Measurements from ENCODE around the gene EGFR.

The EGFR gene

DNA sequence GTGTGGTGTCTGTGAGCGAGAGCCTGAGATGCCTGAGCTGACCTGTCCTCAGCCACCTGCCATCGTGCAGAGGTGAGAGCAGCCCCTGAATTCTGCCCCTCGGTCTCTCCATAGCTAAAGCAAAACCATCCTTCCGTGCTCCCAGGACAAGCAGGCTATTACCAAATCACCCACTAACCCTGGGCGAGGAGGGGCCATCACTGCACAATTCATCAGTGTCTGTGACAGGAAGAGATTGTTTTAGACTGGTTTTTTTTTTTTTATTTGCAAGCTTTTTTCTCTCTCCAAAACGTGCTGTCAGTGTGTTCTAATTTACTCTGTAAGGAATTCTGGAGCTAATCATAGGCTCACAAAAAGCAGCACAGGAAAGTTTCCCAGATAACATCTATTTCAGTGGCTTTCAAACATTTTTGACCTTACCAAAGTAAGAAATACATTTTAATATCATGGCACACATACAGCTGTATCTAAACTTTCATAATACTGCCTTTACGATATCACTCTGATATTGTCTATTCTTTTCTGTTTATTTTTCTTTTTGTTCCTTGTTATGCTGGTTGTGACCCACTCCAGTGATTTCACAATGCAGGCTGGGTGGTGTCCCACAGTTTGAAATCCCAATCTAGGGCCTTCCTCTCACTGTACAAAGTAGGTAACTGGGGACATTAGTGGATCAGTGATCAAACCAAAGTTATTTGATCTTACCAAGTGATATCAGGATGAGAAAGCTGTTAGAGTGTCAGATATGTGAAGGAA, 62.8 kb downstream of the EGFR start:
- no peak for DNase-seq (ENCODE audit: low read depth)

DNA sequence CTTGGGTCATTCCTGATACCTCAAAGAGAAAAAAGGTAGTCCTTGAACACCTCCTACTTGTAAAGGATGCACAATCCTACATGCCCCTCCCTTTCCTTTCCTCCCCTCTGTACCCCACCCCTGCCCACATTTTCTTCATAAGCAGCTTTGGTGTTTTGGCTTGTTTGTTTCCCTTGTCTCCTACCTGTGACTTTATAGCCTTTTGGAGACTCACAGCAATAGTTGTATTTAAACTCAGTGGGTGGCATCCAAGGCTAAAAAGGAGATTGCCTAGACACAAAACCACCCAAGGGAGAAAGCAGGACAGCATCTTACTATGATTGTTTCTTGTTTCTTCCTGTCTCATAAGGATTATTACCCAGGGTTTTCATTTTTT, 63.4 kb downstream of the EGFR start:
- no peak for DNase-seq (ENCODE audit: low read depth)

- DNase-seq (ENCODE audit: low read depth), result no peak
Observed at GRCh38 chr7:55083206-55083605, 64.4 kb downstream of the EGFR start.

DNA sequence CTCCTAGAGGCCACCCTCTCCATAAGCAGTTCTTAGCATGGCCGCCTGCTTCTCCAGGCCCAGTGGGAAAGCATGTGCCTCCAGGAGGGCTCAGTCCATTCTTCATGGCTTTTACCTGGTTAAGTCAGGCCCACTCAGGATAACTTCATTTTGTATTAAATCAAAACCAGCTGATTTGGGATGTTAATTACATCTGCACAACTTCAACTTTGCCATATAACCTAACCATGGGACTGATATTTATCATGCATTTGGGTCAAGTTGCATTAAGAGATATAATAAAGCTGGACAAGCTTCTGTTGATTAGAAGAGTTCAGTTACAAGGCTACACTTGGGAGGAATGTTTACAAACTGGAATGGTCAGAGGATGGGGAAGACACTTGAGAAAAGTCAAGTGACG, 65.5 kb downstream of the EGFR start:
- no peak for DNase-seq (ENCODE audit: low read depth)

DNA sequence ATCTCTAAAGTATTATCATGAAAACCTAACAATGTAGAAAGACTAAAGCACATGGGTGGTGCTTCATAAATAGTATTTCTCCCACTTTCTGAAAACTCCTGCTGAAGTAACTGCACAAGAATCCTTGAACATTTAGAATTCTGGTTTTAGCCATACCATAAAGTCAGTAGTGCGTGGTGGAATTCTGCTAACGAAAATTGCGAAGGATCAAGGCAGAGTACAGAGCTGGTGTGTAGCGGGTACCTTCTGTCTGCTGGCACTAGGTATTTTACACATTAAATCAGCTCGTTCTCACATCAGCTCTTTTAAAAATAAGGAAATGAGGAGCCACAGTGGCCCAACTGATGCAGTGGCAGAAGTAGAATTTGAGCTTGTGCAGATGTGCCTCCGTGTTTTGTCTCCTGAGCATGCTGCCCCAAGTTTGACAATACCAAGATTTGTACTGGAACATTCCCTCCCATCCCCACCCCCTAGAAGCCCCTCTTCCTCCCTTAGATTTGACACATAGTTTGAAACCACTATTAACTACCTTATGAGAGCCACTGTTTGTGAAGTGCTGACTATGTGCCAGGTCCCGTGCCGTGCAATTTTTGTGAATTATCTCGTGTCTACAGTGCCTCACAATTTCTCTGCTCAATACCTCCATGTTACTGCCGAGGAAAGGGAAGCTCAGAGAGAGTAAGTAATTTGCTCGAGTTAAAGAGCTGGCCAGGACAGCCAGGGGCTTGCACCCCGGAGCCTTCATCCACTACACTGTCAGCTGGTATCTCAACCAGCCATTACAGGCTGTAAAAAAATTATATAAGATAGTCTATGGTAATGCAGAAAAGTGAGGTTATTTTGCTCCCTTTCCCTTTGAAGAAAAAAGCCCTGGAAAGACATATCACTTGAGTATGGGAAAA, 66.9 kb downstream of the EGFR start:
- DNase-seq (ENCODE audit: low read depth), result no peak

GRCh38 chr7:55086413-55087201, 67.8 kb downstream of the EGFR start:
- no peak for DNase-seq (ENCODE audit: low read depth)

DNA sequence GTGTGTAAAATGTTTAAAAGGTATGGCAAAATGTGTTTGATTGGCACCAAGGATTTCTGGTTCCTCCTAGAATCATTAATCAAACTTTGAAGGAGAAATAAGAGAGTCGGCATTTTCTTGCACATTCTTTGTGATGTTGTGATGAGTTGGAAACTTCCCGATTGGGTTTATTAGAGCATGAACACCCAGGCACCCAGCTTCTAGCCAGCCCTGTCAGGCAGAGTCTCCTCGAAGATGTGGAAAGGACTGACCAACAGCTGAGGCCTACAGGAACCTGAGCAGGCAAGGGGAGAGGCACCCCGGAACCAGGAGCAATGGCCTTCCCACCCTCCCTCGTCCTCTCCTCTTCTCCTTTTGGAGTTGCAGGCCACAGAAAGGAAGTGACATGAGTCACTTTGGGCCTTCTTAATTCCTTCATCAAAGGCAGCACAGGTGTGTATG, 68.7 kb downstream of the EGFR start:
- no peak for DNase-seq (ENCODE audit: low read depth)

DNA sequence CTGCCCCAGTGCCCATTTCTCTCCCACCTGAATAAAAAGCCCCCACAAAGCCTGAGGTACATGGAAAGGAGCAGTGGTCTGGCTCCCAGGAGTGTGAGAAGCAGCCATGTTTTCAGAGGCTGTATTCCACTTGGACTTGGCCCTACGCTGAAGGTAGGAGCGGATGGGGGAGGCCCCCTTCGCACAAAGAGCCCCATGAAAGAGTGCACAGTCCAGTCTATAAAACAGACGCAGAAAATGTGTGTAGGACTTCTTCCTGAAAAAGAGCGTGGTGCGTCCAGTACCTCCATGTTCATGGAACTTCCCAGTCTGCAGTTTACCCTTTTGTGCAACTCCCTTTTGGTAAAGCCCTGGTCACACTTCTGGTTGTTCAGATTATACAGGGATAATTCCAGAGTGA, 69.3 kb downstream of the EGFR start:
- no peak for DNase-seq (ENCODE audit: low read depth)

DNA sequence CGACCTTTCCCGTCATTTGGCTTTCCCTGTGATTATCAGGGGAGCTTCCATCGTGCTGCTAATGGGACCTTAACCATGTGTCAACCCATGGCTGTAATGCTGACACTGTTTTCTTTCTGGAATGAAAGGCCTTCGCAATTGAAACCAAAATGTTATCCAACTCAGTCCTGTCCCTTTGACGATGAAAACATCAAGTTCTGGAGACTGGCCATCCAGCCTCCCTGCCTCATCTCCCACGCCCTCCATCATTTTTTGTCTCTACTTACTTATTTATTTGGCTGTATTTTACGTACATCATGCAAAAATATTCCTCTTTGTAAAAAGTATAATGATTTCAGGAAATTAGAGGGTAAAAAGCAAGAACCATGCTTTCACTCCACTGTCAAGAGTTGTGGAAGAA, 69.8 kb downstream of the EGFR start:
- DNase-seq (ENCODE audit: low read depth), result no peak

GRCh38 chr7:55092186-55092974, 73.6 kb downstream of the EGFR start:
- no peak for DNase-seq (ENCODE audit: low read depth)

DNA sequence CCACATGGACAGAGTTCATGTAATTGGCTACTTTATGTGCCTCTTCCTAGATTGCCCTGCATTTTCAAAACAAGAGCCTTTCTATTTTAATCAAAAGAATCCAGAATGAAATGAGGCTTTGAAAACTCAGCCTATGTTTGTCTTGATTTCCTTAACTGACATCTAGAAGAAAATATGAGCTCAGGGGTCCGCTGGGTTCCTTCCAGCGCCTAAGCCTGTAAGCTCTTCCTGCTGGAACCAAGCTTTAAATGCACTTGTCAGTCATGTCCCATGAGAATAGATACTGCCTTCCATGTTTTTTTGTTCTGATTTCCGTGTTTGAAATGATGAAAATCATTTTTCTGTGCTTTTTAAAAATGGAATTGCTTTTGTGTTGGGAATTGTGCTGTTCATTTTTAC, 74.2 kb downstream of the EGFR start:
- DNase-seq (ENCODE audit: low read depth), result no peak

DNA sequence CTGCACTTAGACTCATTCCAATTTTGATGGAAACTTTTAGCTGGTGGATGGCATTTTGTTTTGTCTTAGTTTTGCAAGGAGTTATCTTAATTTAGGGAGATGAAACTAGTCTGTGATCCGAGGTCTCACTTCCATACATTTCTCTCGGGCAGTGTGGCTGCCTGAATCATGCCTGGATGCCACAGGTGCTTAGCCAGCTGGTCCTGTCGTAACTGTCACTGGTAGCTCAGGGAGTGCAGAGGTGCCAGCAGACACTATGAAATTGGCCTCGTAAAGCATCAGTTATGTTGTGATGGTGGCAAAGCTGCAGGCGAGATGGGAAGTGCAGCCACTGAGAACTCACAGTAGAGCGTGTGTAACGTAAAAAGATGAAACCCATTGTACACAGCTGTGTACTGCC, 74.9 kb downstream of the EGFR start:
- no peak for DNase-seq (ENCODE audit: low read depth)

GRCh38 chr7:55094092-55094690, 75.4 kb downstream of the EGFR start:
- DNase-seq (ENCODE audit: low read depth), result no peak

DNA sequence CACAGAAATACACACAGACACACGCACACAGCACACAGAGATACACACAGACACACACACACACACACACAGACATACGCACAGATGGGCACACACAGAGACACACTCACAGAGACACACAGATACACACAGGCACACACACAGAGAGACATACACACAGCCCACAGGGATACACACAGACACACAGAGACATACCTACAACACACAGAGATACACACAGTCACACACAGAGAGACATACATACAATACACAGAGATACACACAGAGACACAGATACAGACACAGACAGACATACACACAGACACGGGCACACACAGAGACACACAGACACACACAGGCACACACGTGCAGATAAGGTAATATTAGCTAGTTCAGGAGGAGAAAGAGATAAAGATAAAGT, 76.9 kb downstream of the EGFR start:
- no peak for DNase-seq (ENCODE audit: low read depth)

GRCh38 chr7:55096323-55096722, 77.5 kb downstream of the EGFR start:
- no peak for DNase-seq (ENCODE audit: low read depth)

DNA sequence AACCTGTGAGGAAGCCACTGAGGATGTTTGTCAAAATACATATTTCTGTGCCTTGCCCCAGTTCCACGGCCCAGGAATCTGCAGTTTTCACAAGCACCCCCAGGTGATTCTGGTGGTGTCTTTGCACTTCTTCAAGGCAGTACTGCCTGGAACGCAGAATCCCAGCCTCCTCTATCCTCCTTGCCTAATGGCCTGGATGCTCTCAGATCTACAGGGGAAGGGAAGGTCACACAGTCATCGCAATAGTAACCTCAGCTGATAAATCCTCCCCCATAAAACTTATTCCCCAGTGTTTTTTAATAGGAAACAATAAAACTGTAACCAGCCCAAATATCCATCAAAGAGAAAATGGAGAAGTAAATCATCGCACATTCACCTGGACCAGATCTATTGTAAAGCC, 78.3 kb downstream of the EGFR start:
- no peak for DNase-seq (ENCODE audit: low read depth)

DNA sequence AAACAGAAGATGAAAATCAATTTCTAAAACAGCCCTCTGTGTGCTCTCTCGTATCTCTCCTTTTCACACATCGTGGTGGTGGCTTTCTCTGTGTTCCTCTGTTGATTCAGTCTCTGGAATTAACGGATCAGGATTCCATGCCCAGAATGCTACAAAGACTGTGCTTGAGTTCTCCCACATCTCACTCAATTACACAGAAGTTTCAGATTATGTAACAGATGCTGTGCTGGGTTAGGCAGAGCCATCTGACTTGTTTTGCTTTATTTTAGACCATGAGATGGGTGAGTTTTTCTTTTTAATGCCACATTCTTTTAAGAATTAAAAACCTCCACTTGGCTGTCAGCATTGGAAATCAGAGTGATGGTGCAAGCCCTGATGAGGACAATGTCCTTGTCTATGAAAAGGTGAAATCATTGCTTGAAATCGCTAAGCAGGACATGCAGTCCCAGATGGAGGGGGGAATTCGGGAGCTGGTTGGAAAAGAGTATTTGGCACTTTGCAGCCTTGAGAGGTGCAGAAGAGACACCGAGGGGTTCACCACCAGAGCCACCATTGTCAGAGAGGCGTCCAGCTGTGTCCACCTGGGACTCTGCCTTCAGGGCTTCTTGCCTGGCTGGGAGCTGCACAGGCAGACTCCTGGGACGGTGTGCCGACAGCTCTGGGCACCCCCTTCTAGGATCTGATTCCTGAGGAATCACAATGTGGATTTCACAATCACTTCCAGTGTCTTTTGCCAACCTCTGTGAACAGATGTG, 80.4 kb downstream of the EGFR start:
- DNase-seq (ENCODE audit: low read depth), result no peak

DNA sequence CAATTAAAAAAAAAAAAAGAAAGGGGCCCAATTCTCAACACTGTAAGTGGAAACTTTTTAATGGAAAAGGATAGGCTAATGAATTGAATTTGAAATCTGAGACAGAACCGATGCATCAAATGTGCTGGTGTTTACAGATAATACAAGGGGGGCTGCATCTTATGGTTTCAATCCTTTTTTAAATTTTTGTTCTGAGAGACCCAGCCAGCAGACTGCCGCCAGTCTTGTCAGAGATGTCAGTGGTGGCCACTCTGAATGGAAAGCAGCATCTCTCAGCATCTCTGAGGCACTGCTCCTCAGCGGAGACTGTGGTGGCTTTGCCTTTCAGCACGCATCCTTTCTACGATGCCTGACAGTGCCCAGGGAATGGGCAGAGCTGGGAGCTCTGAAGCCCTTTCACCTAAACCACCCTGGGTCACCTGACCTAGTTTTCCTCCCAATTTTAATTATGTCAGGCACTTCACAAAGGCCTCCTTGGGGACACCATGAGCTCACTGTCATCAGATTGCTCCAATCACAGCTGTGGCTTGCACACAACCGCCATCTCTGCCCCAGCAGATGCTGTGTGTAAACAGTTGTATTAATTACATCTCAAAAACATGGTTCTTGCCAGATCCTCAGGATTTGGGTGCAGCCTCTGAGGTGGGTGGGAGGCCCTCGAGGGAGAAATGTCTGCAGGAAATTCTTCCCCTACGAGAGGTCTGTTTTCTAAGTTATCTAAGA, 81.2 kb downstream of the EGFR start:
- DNase-seq (ENCODE audit: low read depth), result no peak

GRCh38 chr7:55100544-55101327, 81.9 kb downstream of the EGFR start:
- DNase-seq (ENCODE audit: low read depth), result no peak
